WTC11 (cell line): ENCODE results near the gene RASA2. TPM values are rescaled to one million over a fixed set of nuclear protein-coding genes. Genes with fewer than 3 reads are reported as not detected.

Source experiments
- ATAC-seq: fragments of 200-7000 bp; cut with Tn5 transposase; 2 replicates; pipeline ENCODE4 v1.10.0; 2021; ENCODE audit warnings: mild to moderate bottlenecking, moderate library complexity
- CTCF ChIA-PET: fragments of 300-600 bp; sonication (Branson Sonifier 250); formaldehyde crosslinking; loops from one replicate; lab custom pipeline; 2021; ENCODE audit warnings: antibody characterized with exemption; lab: Charles Lee
- POLR2A ChIA-PET: fragments of 350-600 bp; sonication (Branson Sonifier 250); formaldehyde crosslinking; loops from one replicate; lab custom pipeline; 2021; ENCODE audit warnings: antibody characterized with exemption; lab: Charles Lee
- DNase-seq: peaks from one replicate; pipeline ENCODE4 v3.0.0; 2021; ENCODE audit warnings: low spot score
- H3K27ac Mint-ChIP-seq: 2 replicates; pipeline ENCODE4 v1.8.0; 2021; ENCODE audit warnings: mixed read lengths
- H3K27me3 Mint-ChIP-seq: 2 replicates; pipeline ENCODE4 v1.8.0; 2021; ENCODE audit warnings: low read depth, mild to moderate bottlenecking, moderate library complexity, mixed read lengths
- H3K36me3 Mint-ChIP-seq: 2 replicates; pipeline ENCODE4 v1.8.0; 2021; ENCODE audit warnings: mixed read lengths
- H3K4me1 Mint-ChIP-seq: 2 replicates; pipeline ENCODE4 v1.8.0; 2022; ENCODE audit warnings: mixed read lengths
- H3K4me3 Mint-ChIP-seq: 2 replicates; pipeline ENCODE4 v1.8.0; 2021; ENCODE audit warnings: mild to moderate bottlenecking, moderate library complexity, mixed read lengths
- H3K9me3 Mint-ChIP-seq: 2 replicates; pipeline ENCODE4 v1.8.0; 2021; ENCODE audit warnings: mixed read lengths
- ATF1 ChIP-seq: sonication (generic); formaldehyde crosslinking; IDR thresholded peaks from 2 replicates; pipeline ENCODE4 v1.8.1; 2023; ENCODE audit warnings: mild to moderate bottlenecking, moderate library complexity, missing genetic modification reagents
- CREM ChIP-seq: sonication (generic); formaldehyde crosslinking; IDR thresholded peaks from 2 replicates; pipeline ENCODE4 v1.8.1; 2022; ENCODE audit warnings: mild to moderate bottlenecking, missing genetic modification reagents, moderate library complexity
- GABPB1 ChIP-seq: sonication (generic); formaldehyde crosslinking; IDR thresholded peaks from 2 replicates; pipeline ENCODE4 v1.8.1; 2023; ENCODE audit warnings: mild to moderate bottlenecking, missing genetic modification reagents
- GTF2I ChIP-seq: fragments of 250-450 bp; sonication (Bioruptor Pico); conservative IDR thresholded peaks from 2 replicates; pipeline ENCODE4 v1.4.0; 2021; ENCODE audit warnings: mild to moderate bottlenecking
- JAZF1 ChIP-seq: fragments of 250-450 bp; sonication (Bioruptor Pico); IDR thresholded peaks from 2 replicates; pipeline ENCODE4 v1.9.0; 2021; ENCODE audit warnings: moderate library complexity, mild to moderate bottlenecking, inconsistent platforms
- MXD4 ChIP-seq: fragments of 250-450 bp; sonication (Bioruptor Pico); IDR thresholded peaks from 2 replicates; pipeline ENCODE4 v1.8.0; 2021; ENCODE audit warnings: mild to moderate bottlenecking, moderate library complexity, borderline replicate concordance
- NR2C2 ChIP-seq: sonication (generic); formaldehyde crosslinking; IDR thresholded peaks from 2 replicates; pipeline ENCODE4 v1.8.0; 2022; ENCODE audit warnings: mild to moderate bottlenecking, missing genetic modification reagents
- RORB ChIP-seq: fragments of 250-450 bp; sonication (Bioruptor Pico); IDR thresholded peaks from 2 replicates; pipeline ENCODE4 v1.9.0; 2021; ENCODE audit warnings: mild to moderate bottlenecking
- SP1 ChIP-seq: sonication (generic); formaldehyde crosslinking; conservative IDR thresholded peaks from 2 replicates; pipeline ENCODE4 v1.8.1; 2022; ENCODE audit warnings: missing genetic modification reagents
- ZNF232 ChIP-seq: sonication (generic); formaldehyde crosslinking; IDR thresholded peaks from 2 replicates; pipeline ENCODE4 v1.8.0; 2022; ENCODE audit warnings: mild to moderate bottlenecking, missing genetic modification reagents
- total RNA-seq: library from RNA; stranded (reverse); gene quantifications from 3 replicates; pipeline ENCODE4 v1.2.3, GENCODE V29; 2021
- TF ChIP-seq, protein P1 (sequence below): sonication (generic); formaldehyde crosslinking; IDR thresholded peaks from 2 replicates; pipeline ENCODE4 v1.8.0; 2023; ENCODE audit warnings: missing genetic modification reagents, mild to moderate bottlenecking, borderline replicate concordance
- TF ChIP-seq, protein P2 (sequence below): sonication (generic); formaldehyde crosslinking; IDR thresholded peaks from 2 replicates; pipeline ENCODE4 v1.8.0; 2022; ENCODE audit warnings: mild to moderate bottlenecking, missing genetic modification reagents
- TF ChIP-seq, protein P3 (sequence below): sonication (generic); formaldehyde crosslinking; IDR thresholded peaks from 2 replicates; pipeline ENCODE4 v1.8.1; 2023; ENCODE audit warnings: mild to moderate bottlenecking, missing genetic modification reagents, borderline replicate concordance
- TF ChIP-seq, protein P4 (sequence below): sonication (generic); formaldehyde crosslinking; IDR thresholded peaks from 2 replicates; pipeline ENCODE4 v1.8.1; 2023; ENCODE audit warnings: mild to moderate bottlenecking, moderate library complexity, missing genetic modification reagents
- TF ChIP-seq, protein P5 (sequence below): sonication (generic); formaldehyde crosslinking; IDR thresholded peaks from 2 replicates; pipeline ENCODE4 v1.8.1; 2023; ENCODE audit warnings: mild to moderate bottlenecking, missing genetic modification reagents
- TF ChIP-seq, protein P6 (sequence below): sonication (generic); formaldehyde crosslinking; IDR thresholded peaks from 2 replicates; pipeline ENCODE4 v1.8.1; 2022; ENCODE audit warnings: mild to moderate bottlenecking, moderate library complexity, missing genetic modification reagents

The RASA2 gene
- total RNA-seq, 1 experiment from 2014 or later, result 13.9 TPM

DNA sequence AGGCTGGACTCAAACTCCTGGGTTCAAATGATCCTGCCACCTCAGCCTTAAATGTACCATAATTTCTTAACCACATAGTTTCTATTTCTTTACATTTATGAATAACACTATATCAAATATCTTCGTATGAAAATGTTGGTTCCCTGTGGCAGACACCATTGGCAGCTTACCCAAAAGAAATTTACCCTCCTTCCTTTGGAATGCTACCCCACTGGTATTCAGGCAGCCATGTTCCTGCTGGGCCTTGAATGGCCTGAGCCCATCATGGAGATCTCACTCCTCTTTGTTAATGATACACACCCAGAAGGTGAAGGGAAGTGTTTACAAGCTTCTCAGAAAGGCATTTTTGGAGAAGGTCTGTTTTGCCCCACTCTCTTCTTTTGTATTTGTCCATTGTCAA lies 157.0 kb downstream of the RASA2 start:
- ChIA-PET POLR2A (no interaction called here), CTCF (interaction anchor here (1.8 to 2.1 kb wide), 3 partner anchors 9 to 14 kb away, joined by 7 to 22 read pairs (median 8); no protein-coding TSS in a partner anchor)
- H3K27me3 Mint-ChIP-seq, result no peaks in the 10 kb centered on the region
- DNase-seq (no peak), ATAC-seq (no peak)
- TF ChIP-seq GTF2I, result no peak
- TF ChIP-seq, protein P1, sequence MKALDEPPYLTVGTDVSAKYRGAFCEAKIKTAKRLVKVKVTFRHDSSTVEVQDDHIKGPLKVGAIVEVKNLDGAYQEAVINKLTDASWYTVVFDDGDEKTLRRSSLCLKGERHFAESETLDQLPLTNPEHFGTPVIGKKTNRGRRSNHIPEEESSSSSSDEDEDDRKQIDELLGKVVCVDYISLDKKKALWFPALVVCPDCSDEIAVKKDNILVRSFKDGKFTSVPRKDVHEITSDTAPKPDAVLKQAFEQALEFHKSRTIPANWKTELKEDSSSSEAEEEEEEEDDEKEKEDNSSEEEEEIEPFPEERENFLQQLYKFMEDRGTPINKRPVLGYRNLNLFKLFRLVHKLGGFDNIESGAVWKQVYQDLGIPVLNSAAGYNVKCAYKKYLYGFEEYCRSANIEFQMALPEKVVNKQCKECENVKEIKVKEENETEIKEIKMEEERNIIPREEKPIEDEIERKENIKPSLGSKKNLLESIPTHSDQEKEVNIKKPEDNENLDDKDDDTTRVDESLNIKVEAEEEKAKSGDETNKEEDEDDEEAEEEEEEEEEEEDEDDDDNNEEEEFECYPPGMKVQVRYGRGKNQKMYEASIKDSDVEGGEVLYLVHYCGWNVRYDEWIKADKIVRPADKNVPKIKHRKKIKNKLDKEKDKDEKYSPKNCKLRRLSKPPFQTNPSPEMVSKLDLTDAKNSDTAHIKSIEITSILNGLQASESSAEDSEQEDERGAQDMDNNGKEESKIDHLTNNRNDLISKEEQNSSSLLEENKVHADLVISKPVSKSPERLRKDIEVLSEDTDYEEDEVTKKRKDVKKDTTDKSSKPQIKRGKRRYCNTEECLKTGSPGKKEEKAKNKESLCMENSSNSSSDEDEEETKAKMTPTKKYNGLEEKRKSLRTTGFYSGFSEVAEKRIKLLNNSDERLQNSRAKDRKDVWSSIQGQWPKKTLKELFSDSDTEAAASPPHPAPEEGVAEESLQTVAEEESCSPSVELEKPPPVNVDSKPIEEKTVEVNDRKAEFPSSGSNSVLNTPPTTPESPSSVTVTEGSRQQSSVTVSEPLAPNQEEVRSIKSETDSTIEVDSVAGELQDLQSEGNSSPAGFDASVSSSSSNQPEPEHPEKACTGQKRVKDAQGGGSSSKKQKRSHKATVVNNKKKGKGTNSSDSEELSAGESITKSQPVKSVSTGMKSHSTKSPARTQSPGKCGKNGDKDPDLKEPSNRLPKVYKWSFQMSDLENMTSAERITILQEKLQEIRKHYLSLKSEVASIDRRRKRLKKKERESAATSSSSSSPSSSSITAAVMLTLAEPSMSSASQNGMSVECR, result no peak
- TF ChIP-seq, protein P2, sequence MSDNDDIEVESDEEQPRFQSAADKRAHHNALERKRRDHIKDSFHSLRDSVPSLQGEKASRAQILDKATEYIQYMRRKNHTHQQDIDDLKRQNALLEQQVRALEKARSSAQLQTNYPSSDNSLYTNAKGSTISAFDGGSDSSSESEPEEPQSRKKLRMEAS (CRISPR knock-in tag), result no peak
- TF ChIP-seq, protein P3, sequence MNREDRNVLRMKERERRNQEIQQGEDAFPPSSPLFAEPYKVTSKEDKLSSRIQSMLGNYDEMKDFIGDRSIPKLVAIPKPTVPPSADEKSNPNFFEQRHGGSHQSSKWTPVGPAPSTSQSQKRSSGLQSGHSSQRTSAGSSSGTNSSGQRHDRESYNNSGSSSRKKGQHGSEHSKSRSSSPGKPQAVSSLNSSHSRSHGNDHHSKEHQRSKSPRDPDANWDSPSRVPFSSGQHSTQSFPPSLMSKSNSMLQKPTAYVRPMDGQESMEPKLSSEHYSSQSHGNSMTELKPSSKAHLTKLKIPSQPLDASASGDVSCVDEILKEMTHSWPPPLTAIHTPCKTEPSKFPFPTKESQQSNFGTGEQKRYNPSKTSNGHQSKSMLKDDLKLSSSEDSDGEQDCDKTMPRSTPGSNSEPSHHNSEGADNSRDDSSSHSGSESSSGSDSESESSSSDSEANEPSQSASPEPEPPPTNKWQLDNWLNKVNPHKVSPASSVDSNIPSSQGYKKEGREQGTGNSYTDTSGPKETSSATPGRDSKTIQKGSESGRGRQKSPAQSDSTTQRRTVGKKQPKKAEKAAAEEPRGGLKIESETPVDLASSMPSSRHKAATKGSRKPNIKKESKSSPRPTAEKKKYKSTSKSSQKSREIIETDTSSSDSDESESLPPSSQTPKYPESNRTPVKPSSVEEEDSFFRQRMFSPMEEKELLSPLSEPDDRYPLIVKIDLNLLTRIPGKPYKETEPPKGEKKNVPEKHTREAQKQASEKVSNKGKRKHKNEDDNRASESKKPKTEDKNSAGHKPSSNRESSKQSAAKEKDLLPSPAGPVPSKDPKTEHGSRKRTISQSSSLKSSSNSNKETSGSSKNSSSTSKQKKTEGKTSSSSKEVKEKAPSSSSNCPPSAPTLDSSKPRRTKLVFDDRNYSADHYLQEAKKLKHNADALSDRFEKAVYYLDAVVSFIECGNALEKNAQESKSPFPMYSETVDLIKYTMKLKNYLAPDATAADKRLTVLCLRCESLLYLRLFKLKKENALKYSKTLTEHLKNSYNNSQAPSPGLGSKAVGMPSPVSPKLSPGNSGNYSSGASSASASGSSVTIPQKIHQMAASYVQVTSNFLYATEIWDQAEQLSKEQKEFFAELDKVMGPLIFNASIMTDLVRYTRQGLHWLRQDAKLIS, result no peak
- no peak for TF ChIP-seq MXD4 (CRISPR knock-in tag)
- TF ChIP-seq SP1 (CRISPR knock-in tag), result no peak
- TF ChIP-seq ZNF232 (CRISPR knock-in tag), result no peak
- no peak for TF ChIP-seq ATF1 (CRISPR knock-in tag)
- TF ChIP-seq, protein P4, sequence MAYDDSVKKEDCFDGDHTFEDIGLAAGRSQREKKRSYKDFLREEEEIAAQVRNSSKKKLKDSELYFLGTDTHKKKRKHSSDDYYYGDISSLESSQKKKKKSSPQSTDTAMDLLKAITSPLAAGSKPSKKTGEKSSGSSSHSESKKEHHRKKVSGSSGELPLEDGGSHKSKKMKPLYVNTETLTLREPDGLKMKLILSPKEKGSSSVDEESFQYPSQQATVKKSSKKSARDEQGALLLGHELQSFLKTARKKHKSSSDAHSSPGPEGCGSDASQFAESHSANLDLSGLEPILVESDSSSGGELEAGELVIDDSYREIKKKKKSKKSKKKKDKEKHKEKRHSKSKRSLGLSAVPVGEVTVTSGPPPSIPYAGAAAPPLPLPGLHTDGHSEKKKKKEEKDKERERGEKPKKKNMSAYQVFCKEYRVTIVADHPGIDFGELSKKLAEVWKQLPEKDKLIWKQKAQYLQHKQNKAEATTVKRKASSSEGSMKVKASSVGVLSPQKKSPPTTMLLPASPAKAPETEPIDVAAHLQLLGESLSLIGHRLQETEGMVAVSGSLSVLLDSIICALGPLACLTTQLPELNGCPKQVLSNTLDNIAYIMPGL, result no peak
- no peak for TF ChIP-seq GABPB1 (CRISPR knock-in tag)
- TF ChIP-seq RORB (CRISPR knock-in tag), result no peak
- TF ChIP-seq, protein P5, sequence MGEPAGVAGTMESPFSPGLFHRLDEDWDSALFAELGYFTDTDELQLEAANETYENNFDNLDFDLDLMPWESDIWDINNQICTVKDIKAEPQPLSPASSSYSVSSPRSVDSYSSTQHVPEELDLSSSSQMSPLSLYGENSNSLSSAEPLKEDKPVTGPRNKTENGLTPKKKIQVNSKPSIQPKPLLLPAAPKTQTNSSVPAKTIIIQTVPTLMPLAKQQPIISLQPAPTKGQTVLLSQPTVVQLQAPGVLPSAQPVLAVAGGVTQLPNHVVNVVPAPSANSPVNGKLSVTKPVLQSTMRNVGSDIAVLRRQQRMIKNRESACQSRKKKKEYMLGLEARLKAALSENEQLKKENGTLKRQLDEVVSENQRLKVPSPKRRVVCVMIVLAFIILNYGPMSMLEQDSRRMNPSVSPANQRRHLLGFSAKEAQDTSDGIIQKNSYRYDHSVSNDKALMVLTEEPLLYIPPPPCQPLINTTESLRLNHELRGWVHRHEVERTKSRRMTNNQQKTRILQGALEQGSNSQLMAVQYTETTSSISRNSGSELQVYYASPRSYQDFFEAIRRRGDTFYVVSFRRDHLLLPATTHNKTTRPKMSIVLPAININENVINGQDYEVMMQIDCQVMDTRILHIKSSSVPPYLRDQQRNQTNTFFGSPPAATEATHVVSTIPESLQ (CRISPR knock-in tag), result no peak
- TF ChIP-seq, protein P6, sequence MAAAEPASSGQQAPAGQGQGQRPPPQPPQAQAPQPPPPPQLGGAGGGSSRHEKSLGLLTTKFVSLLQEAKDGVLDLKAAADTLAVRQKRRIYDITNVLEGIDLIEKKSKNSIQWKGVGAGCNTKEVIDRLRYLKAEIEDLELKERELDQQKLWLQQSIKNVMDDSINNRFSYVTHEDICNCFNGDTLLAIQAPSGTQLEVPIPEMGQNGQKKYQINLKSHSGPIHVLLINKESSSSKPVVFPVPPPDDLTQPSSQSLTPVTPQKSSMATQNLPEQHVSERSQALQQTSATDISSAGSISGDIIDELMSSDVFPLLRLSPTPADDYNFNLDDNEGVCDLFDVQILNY (CRISPR knock-in tag), result no peak
- no peak for TF ChIP-seq JAZF1 (CRISPR knock-in tag)
- TF ChIP-seq NR2C2 (CRISPR knock-in tag), result no peak
- TF ChIP-seq CREM (CRISPR knock-in tag), result no peak
- peaks cover 14% of the 10 kb centered on the region for H3K4me1 Mint-ChIP-seq
- H3K9me3 Mint-ChIP-seq, result peaks cover 6% of the 10 kb centered on the region
- H3K36me3 Mint-ChIP-seq, result no peaks in the 10 kb centered on the region
- no peak overlapping the region for H3K4me3 Mint-ChIP-seq
- H3K27ac Mint-ChIP-seq, result no peak overlapping the region
